ENCODE results near the gene GDNF. TPM values are rescaled to one million over a fixed set of nuclear protein-coding genes. Genes with fewer than 3 reads are reported as not detected.

Gene GDNF, protein sequence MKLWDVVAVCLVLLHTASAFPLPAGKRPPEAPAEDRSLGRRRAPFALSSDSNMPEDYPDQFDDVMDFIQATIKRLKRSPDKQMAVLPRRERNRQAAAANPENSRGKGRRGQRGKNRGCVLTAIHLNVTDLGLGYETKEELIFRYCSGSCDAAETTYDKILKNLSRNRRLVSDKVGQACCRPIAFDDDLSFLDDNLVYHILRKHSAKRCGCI
- 0.30 and 0.65 TPM in 2 replicates for total RNA-seq
- long read RNA-seq: 0 reads

DNA sequence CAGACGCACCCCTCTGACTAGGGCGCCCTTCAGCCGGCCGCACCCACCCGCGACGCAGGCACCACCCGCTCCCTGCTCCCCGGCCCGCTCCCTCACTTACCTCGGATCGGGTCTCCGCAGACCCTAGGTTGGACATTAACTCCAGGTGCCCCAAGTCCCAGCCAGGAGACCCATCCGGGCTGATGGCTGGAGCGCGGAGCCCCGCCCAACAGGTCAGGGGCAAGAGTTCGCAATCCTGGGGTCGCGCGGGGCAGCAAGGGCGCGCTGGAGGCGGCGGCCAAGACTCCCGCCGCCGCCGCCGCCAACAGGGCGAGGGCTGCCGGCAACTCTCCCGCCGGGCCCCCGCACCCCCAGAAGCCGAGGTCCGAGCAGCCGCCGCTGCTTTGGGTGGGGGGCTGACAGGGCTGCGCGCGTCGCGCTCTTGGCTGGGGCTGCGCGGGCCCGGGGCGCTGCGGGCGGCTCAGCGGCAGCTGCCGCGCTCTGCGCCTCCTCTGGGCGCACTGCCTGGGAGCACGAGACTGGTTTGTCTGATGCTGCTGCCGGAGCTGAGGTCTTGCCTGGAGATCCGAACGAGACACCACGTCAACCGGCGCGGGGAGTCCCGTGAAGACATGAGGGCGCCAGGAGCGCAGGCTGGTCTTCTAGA lies at the start of gene GDNF:
GDNF (minus strand) TSS at position 635 of the 646 bp plus-strand sequence. CDS start 5,245 bp downstream, outside the sequence.
- TF ChIP-seq, protein P1, sequence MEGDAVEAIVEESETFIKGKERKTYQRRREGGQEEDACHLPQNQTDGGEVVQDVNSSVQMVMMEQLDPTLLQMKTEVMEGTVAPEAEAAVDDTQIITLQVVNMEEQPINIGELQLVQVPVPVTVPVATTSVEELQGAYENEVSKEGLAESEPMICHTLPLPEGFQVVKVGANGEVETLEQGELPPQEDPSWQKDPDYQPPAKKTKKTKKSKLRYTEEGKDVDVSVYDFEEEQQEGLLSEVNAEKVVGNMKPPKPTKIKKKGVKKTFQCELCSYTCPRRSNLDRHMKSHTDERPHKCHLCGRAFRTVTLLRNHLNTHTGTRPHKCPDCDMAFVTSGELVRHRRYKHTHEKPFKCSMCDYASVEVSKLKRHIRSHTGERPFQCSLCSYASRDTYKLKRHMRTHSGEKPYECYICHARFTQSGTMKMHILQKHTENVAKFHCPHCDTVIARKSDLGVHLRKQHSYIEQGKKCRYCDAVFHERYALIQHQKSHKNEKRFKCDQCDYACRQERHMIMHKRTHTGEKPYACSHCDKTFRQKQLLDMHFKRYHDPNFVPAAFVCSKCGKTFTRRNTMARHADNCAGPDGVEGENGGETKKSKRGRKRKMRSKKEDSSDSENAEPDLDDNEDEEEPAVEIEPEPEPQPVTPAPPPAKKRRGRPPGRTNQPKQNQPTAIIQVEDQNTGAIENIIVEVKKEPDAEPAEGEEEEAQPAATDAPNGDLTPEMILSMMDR (conservative IDR thresholded peaks at IDR 0.05): no peak
- peak; percentile 30 for DNase-seq (ENCODE audit: low read depth, low spot score)
- Mint-ChIP-seq H3K27me3 (ENCODE audit: low read depth) (peaks cover 90% of the 10 kb centered on the region), H3K36me3 (ENCODE audit: low read depth) (no peaks in the 10 kb centered on the region), H3K9me3 (no peaks in the 10 kb centered on the region), H3K4me1 (peaks cover 23% of the 10 kb centered on the region), H3K4me3 (peak within 1 kb of the TSS; percentile 84), H3K27ac (ENCODE audit: unreplicated experiment) (no peak within 1 kb of the TSS)

DNA sequence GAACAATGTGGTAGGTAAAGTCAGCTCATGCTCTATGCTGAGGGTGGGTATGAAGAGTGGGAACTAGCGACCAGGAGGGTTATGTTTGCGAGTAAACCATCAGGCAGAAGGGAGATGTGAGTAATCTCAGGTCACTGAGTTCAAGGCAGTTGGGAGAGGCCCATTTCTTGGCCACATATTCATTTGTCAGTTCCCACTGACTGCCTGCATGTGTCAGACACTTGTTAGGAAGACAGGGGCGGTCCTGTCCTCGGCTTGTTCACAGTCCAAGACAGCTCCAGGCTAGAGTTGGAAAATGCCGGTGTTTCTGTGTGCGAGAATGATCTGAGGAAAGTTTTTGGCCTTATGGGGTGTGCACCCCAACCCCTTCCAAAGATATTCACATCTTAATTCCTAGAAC lies 48.6 kb upstream of the GDNF start:
- Mint-ChIP-seq H3K9me3 (no peaks in the 10 kb centered on the region), H3K27me3 (ENCODE audit: low read depth) (peaks cover 2% of the 10 kb centered on the region), H3K4me3 (no peak overlapping the region), H3K4me1 (peaks cover 3% of the 10 kb centered on the region), H3K36me3 (ENCODE audit: low read depth) (no peaks in the 10 kb centered on the region), H3K27ac (ENCODE audit: unreplicated experiment) (no peak overlapping the region)
- DNase-seq (ENCODE audit: low read depth, low spot score): no peak
- TF ChIP-seq, protein P1 (conservative IDR thresholded peaks at IDR 0.05): no peak

DNA sequence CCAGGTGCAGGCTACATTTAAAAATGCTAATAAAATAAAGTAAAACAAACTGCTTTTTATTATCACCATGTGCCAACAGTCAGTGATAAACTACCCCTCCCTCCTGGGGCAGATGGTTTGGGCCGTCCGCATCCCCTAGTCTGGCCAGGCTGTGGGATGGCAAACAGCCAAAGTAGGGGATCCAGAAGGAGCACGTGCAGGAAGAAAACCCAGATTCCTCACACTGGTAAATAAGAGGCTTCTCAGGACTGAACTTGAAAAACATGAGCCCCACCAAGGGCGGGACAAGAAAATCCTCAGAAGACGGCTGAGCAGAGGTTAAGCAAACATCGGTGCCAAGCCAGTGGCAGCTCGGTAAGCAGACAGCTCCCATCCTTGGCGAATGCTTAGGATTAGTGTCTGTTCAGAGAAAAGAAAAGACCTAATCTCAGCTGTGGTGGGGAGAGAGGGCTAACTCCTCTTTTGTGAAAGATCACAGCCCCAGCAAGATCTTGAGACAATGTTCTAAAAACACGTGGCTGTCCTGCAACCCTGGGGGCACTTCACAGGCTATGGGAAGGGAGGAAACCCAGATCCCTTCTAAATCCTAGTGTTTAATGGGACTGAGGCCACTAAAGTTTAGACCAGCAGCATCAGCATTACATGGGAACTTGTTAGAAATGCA lies 46.5 kb upstream of the GDNF start:
- Mint-ChIP-seq H3K4me1 (peaks cover 3% of the 10 kb centered on the region), H3K36me3 (ENCODE audit: low read depth) (no peaks in the 10 kb centered on the region), H3K9me3 (no peaks in the 10 kb centered on the region), H3K4me3 (no peak overlapping the region), H3K27ac (ENCODE audit: unreplicated experiment) (no peak overlapping the region), H3K27me3 (ENCODE audit: low read depth) (peaks cover 2% of the 10 kb centered on the region)
- no peak for DNase-seq (ENCODE audit: low read depth, low spot score)
- TF ChIP-seq, protein P1 (conservative IDR thresholded peaks at IDR 0.05): no peak

DNA sequence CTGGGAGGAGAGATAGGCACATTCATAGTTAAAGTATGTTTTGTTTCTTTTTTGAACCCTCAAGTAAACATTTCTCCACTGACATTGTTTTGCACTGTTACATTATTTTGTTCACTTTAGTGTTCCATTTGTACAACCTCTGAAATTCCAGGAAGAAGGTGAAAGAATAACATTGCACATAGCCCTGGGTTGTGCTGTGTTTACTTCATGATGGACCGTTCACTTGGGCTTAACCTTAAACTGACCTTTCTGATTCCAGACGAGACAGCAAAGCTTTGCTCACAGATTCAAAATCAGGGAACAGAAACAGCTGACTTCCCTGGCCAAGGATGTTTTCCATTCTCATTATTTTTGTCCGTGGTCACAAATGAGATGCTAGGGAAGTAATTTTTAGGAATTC lies 42.8 kb upstream of the GDNF start:
- Mint-ChIP-seq H3K36me3 (ENCODE audit: low read depth) (no peaks in the 10 kb centered on the region), H3K4me1 (no peaks in the 10 kb centered on the region), H3K9me3 (peaks cover 4% of the 10 kb centered on the region), H3K4me3 (no peak overlapping the region), H3K27me3 (ENCODE audit: low read depth) (peaks cover 5% of the 10 kb centered on the region), H3K27ac (ENCODE audit: unreplicated experiment) (no peak overlapping the region)
- TF ChIP-seq, protein P1 (conservative IDR thresholded peaks at IDR 0.05): no peak
- DNase-seq (ENCODE audit: low read depth, low spot score): no peak

DNA sequence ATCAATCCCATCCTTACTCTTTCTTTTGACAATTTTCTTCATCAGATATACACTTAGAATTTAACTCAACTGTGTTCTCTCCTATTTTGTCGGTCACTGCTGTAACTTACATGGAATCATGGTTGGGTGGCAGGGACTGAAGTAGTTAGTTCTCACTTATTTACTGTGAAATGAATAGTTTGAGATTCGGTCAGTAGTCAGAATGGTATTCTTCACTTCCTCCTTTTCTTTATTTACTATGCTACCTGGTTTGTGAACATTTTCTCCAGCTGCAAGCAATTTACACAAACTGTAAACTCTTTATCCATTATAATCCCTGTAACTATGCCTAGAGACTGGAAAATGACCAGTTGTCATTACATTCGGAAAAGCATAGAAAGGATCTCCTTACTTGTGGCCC lies 41.5 kb upstream of the GDNF start:
- no peak for DNase-seq (ENCODE audit: low read depth, low spot score)
- H3K36me3 Mint-ChIP-seq (ENCODE audit: low read depth): no peaks in the 10 kb centered on the region
- TF ChIP-seq, protein P1 (conservative IDR thresholded peaks at IDR 0.05): no peak
- no peak overlapping the region for H3K4me3 Mint-ChIP-seq
- H3K9me3 Mint-ChIP-seq: peaks cover 4% of the 10 kb centered on the region
- no peak overlapping the region for H3K27ac Mint-ChIP-seq (ENCODE audit: unreplicated experiment)
- no peaks in the 10 kb centered on the region for H3K4me1 Mint-ChIP-seq
- H3K27me3 Mint-ChIP-seq (ENCODE audit: low read depth): peaks cover 5% of the 10 kb centered on the region

All from neural crest cell (in vitro differentiated cells).